ENCODE data around the gene VAPB.

VAPB gene

GRCh38 chr20:58378704-58379103, 10.3 kb upstream of the VAPB start:
- no peak for DNase-seq

GRCh38 chr20:58381627-58382026, 7.4 kb upstream of the VAPB start:
- DNase-seq = no peak

- DNase-seq = no peak
Measured at GRCh38 chr20:58382096-58382495, 6.9 kb upstream of the VAPB start.

GRCh38 chr20:58384821-58385220, 4.2 kb upstream of the VAPB start:
- DNase-seq = no peak

- DNase-seq = no peak
Measured at GRCh38 chr20:58388028-58388601, 914 bp upstream of the VAPB start.

- peak; percentile 13 for DNase-seq
Measured at GRCh38 chr20:58389324-58389967, 417 bp downstream of the VAPB start.

- DNase-seq = no peak
Measured at GRCh38 chr20:58389968-58390658, 1.1 kb downstream of the VAPB start.

- no peak for DNase-seq
Measured at GRCh38 chr20:58390659-58391035, 1.6 kb downstream of the VAPB start.

GRCh38 chr20:58392286-58392685, 3.3 kb downstream of the VAPB start:
- DNase-seq = no peak

- DNase-seq = no peak
Measured at GRCh38 chr20:58393299-58393698, 4.3 kb downstream of the VAPB start.

- no peak for DNase-seq
Measured at GRCh38 chr20:58394801-58395200, 5.8 kb downstream of the VAPB start.

- DNase-seq = no peak
Measured at GRCh38 chr20:58395604-58396003, 6.6 kb downstream of the VAPB start.

- DNase-seq = no peak
Measured at GRCh38 chr20:58397429-58397828, 8.4 kb downstream of the VAPB start.

- DNase-seq = no peak
Measured at GRCh38 chr20:58398254-58398653, 9.2 kb downstream of the VAPB start.

GRCh38 chr20:58399926-58400325, 10.9 kb downstream of the VAPB start:
- no peak for DNase-seq

- DNase-seq = no peak
Measured at GRCh38 chr20:58401162-58401561, 12.1 kb downstream of the VAPB start.

- no peak for DNase-seq
Measured at GRCh38 chr20:58402305-58402704, 13.3 kb downstream of the VAPB start.

GRCh38 chr20:58402827-58403226, 13.8 kb downstream of the VAPB start:
- no peak for DNase-seq

GRCh38 chr20:58403272-58403671, 14.2 kb downstream of the VAPB start:
- no peak for DNase-seq

- DNase-seq = no peak
Measured at GRCh38 chr20:58405504-58406291, 16.7 kb downstream of the VAPB start.

GRCh38 chr20:58406422-58407001, 17.5 kb downstream of the VAPB start:
- no peak for DNase-seq

- DNase-seq = peak; percentile 52
Measured at GRCh38 chr20:58407201-58407873, 18.3 kb downstream of the VAPB start.
